Erythroblast (primary cell): Measurements from ENCODE around the gene ST6GAL1.

Source experiments
- GATA1 ChIP-seq: IDR thresholded peaks from 2 replicates; pipeline ENCODE4 v1.6.1; 2011; ENCODE audit warnings: low read depth, mild to moderate bottlenecking, control low read depth, low read length, moderate library complexity
- POLR2A ChIP-seq: IDR thresholded peaks from 2 replicates; pipeline ENCODE4 v1.6.1; 2011; ENCODE audit warnings: mild to moderate bottlenecking, low read length

DNA sequence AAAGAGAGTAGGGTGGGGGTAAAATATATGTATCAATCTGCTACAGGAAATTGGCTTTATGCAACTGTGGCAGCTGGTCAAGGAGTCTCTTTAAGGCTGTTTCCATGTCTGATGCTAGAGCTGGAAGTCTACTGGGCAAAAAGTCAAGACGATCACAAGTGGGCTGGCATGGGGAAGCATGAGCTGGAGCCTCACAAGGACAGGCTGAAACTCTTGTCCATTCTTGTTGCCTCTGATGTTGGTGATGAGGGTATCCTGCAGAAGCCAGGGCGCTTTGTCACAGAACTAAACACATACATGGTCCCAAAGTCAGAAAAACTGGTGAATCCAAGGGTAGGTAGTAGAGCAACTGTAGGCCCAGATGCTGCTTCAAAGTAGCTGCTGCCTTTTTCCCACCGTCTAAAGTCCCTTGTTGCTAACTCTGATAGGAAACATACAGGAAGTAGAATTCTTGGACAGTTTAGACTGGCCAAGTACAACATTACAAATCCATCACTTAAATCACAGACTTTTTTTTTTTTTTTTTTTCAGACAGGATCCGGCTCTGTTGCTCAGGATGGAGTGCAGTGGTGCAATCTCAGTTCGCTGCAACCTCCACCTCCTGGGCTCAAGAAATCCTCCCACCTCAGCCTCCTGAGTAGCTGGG, 154.8 kb downstream of the ST6GAL1 start:
- TF ChIP-seq POLR2A = no peak
- no peak for TF ChIP-seq GATA1
